Testis (tissue), 3 donors: Measurements from ENCODE around the gene NPM3. TPM values are rescaled to one million over a fixed set of nuclear protein-coding genes. Genes with fewer than 3 reads are reported as not detected.
"Not testable (repeated sequence)": the region's sequence is repeated elsewhere in the genome, so short reads cannot be mapped to it uniquely, and the experiment has no call there.

Experiments used
- DNase-seq: peaks from one replicate; pipeline ENCODE4 v3.0.0-alpha.2; 2019
- H3K27ac ChIP-seq, 2 donors: fragments of 200-600 bp; sonication (generic); one replicate each; pipeline ENCODE4 v1.5.1; 2019
- H3K27me3 ChIP-seq: fragments of 200-600 bp; sonication (generic); one replicate; pipeline ENCODE4 v1.5.1; 2019
- H3K36me3 ChIP-seq: fragments of 200-600 bp; sonication (generic); one replicate; pipeline ENCODE4 v1.5.1; 2017; ENCODE audit warnings: low read depth; ENCODE audit errors: missing control alignments
- H3K4me1 ChIP-seq: fragments of 200-600 bp; sonication (generic); one replicate; pipeline ENCODE4 v1.5.1; 2019
- H3K4me3 ChIP-seq, 2 donors: fragments of 200-600 bp; sonication (generic); one replicate each; pipeline ENCODE4 v1.5.1; 2017 to 2019
- H3K9me3 ChIP-seq: fragments of 200-600 bp; sonication (generic); one replicate; pipeline ENCODE4 v1.5.1; 2017
- CTCF ChIP-seq, 3 experiments: fragments of 450-650 bp in 2 of 3; fragments of 200-600 bp in 1 of 3; sonication (generic) in 1 of 3; IDR thresholded peaks; one replicate each; pipeline ENCODE4 v1.5.1; 2016 to 2019; ENCODE audit warnings: antibody characterized with exemption in 3 of 3, mild to moderate bottlenecking in 2 of 3, moderate library complexity in 1 of 3
- POLR2A ChIP-seq: fragments of 450-650 bp; IDR thresholded peaks from one replicate; pipeline ENCODE4 v1.6.1; 2017; ENCODE audit warnings: antibody characterized with exemption, mild to moderate bottlenecking, moderate library complexity
- WGBS, 2 donors: methylation state at CpG; one replicate each; pipeline ENCODE4 v1.1.5; 2018; 5-methylcytosine and 5-hydroxymethylcytosine counted together
- intact Hi-C: fragments of 100-400 bp; cut with DNase I; formaldehyde crosslinking; loops from one replicate; pipeline ENCODE4 v1.15.1; 2023; ENCODE audit warnings: low total_unique reads
- polyA plus RNA-seq: library from polyadenylated mRNA; stranded (reverse); fragments of 350-450 nt; fragmentation: Illumina TruSeq; extraction: RNeasy Lipid Tissue Mini Kit (QIAGEN cat#74804); gene quantifications from one replicate; pipeline ENCODE4 v1.2.3, GENCODE V29; 2014; ENCODE audit warnings: low read depth, low replicate concordance; ENCODE audit not compliant: insufficient read depth
- total RNA-seq, 2 donors: library from RNA; depleted of rRNA; stranded (reverse); fragments of >200 nt; gene quantifications; one replicate each; pipeline ENCODE4 v1.2.3, GENCODE V29; 2016

NPM3 gene
- total and polyA plus RNA-seq, 3 donors from 2014 or later: 38.9 to 64.5 (median 40.9) TPM

- intact Hi-C loops: no loop called here
- no peak overlapping the region for H3K4me3 ChIP-seq
- no peaks in the 10 kb centered on the region for H3K36me3 ChIP-seq
- no peaks in the 10 kb centered on the region for H3K9me3 ChIP-seq
- DNase-seq: no peak
- TF ChIP-seq POLR2A (no peak), CTCF (IDR thresholded peaks at IDR 0.05) (no peak)
- no peaks in the 10 kb centered on the region for H3K27me3 ChIP-seq
- H3K27ac ChIP-seq: no peak overlapping the region
- WGBS, 2 donors: 93 to 95% methylated on average over 7 of the region's 7 CpGs
- no peaks in the 10 kb centered on the region for H3K4me1 ChIP-seq
Measured at GRCh38 chr10:101789686-101790085, 6.4 kb upstream of the NPM3 start.

GRCh38 chr10:101789231-101789630 is 6.0 kb upstream of the NPM3 start:
- H3K4me3 ChIP-seq, H3K27me3 ChIP-seq, H3K27ac ChIP-seq, H3K4me1 ChIP-seq, H3K9me3 ChIP-seq, DNase-seq, H3K36me3 ChIP-seq, intact Hi-C loops: not testable (repeated sequence)
- 91 to 95% methylated on average over 9 of the region's 9 CpGs for WGBS, 2 donors

GRCh38 chr10:101785801-101786200 is 2.6 kb upstream of the NPM3 start:
- Histone ChIP-seq H3K36me3 (no peaks in the 10 kb centered on the region), H3K27ac (no peak overlapping the region)
- intact Hi-C loops: no loop called here

GRCh38 chr10:101784558-101784957 is 1.3 kb upstream of the NPM3 start:
- no peaks in the 10 kb centered on the region for H3K27me3 ChIP-seq
- H3K4me3 ChIP-seq: no peak overlapping the region
- WGBS, 2 donors: 66 to 72% methylated on average over 2 of the region's 2 CpGs
- DNase-seq: no peak
- intact Hi-C loops: no loop called here
- no peak overlapping the region for H3K27ac ChIP-seq
- H3K4me1 ChIP-seq: peaks cover 19% of the 10 kb centered on the region
- no peaks in the 10 kb centered on the region for H3K9me3 ChIP-seq
- H3K36me3 ChIP-seq: no peaks in the 10 kb centered on the region
- TF ChIP-seq POLR2A (no peak), CTCF (IDR thresholded peaks at IDR 0.05) (no peak)

More at GRCh38 chr10:101785801-101786200, 2.6 kb upstream of the NPM3 start:
- 70 to 83% methylated on average over 2 of the region's 2 CpGs for WGBS, 2 donors
- Histone ChIP-seq H3K4me1 (peaks cover 12% of the 10 kb centered on the region), H3K9me3 (no peaks in the 10 kb centered on the region), H3K27me3 (no peaks in the 10 kb centered on the region), H3K4me3 (no peak overlapping the region)
- TF ChIP-seq CTCF (IDR thresholded peaks at IDR 0.05) (no peak), POLR2A (no peak)
- DNase-seq: no peak

- intact Hi-C loops: no loop called here
- Histone ChIP-seq H3K27me3 (no peaks in the 10 kb centered on the region), H3K9me3 (no peaks in the 10 kb centered on the region), H3K27ac (peak overlapping the region in 1 of 2 donors; percentile 25), H3K36me3 (no peaks in the 10 kb centered on the region), H3K4me1 (peaks cover 27% of the 10 kb centered on the region), H3K4me3 (peak overlapping the region; percentile 62 to 71)
- no peak for TF ChIP-seq CTCF (IDR thresholded peaks at IDR 0.05)
- no peak for TF ChIP-seq POLR2A
- DNase-seq: peak; percentile 15
- WGBS, 2 donors: 41 to 49% methylated on average over 10 of the region's 10 CpGs
Measured at GRCh38 chr10:101783736-101784118, 481 bp upstream of the NPM3 start.
